GM12878 (cell line): Measurements from ENCODE around the gene MORC4. TPM values are rescaled to one million over a fixed set of nuclear protein-coding genes. Genes with fewer than 3 reads are reported as not detected.

Source experiments
- ATAC-seq: fragments of 200-7000 bp; cut with Tn5 transposase; 3 replicates; pipeline ENCODE4 v1.9.1; 2020; ENCODE audit warnings: mild to moderate bottlenecking, moderate library complexity
- BruUV-seq: library from RNA; stranded (reverse); fragments of 400-500 nt; replicated peaks from 2 replicates; lab custom pipeline; 2021; lab: Mats Ljungman, UMichigan
- CTCF ChIA-PET: fragments of 300-600 bp; sonication (Branson Sonifier 250); formaldehyde crosslinking; extraction: SDS; loops from one replicate; lab custom pipeline; 2021; ENCODE audit warnings: inconsistent platforms; lab: Yijun Ruan, JAX
- POLR2A ChIA-PET: fragments of 350-600 bp; formaldehyde crosslinking; extraction: SDS; loops from one replicate; lab custom pipeline; 2021; ENCODE audit warnings: inconsistent platforms; lab: Charles Lee
- RAD21 ChIA-PET: fragments of 300-600 bp; sonication (Branson Sonifier 250); formaldehyde crosslinking; loops from one replicate; lab custom pipeline; 2023; ENCODE audit warnings: antibody characterized with exemption; ENCODE audit not compliant: unreplicated experiment; lab: Charles Lee
- SMC1A ChIA-PET: fragments of 300-600 bp; sonication (Branson Sonifier 250); formaldehyde crosslinking; loops from one replicate; lab custom pipeline; 2023; ENCODE audit not compliant: unreplicated experiment, uncharacterized antibody; lab: Charles Lee
- DNase-seq: peaks from one replicate; pipeline ENCODE4 v3.0.0-alpha.2; 2011; ENCODE audit warnings: low read depth, low spot score
- FAIRE-seq: peaks from 3 replicates; lab custom pipeline; 2011; peaks lifted over from hg19 to GRCh38; lab: Jason Lieb, UNC
- H2AFZ ChIP-seq: 2 replicates; pipeline ENCODE4 v1.6.0; 2011; ENCODE audit warnings: low read depth, low read length, control low read depth; ENCODE audit not compliant: control insufficient read depth
- H3K27ac ChIP-seq: 2 replicates; pipeline ENCODE4 v1.5.1; 2011; ENCODE audit warnings: control low read depth; ENCODE audit not compliant: control insufficient read depth, insufficient read depth
- H3K27me3 ChIP-seq, 2 experiments: replicated peaks in 1 of 2; 2 replicates each; pipeline versions ENCODE4 v1.6.0 to v1.6.1; 2011; ENCODE audit warnings: low read length in 1 of 2; ENCODE audit not compliant: control insufficient read depth in 2 of 2, insufficient read depth in 2 of 2
- H3K36me3 ChIP-seq, 2 experiments: 2 replicates each; pipeline ENCODE4 v1.5.1; 2011; ENCODE audit warnings: low read length in 1 of 2; ENCODE audit not compliant: control insufficient read depth in 2 of 2, insufficient read depth in 2 of 2
- H3K4me1 ChIP-seq: 2 replicates; pipeline ENCODE4 v1.6.1; 2011; ENCODE audit warnings: mild to moderate bottlenecking, low read length, moderate library complexity, mixed read lengths; ENCODE audit not compliant: control insufficient read depth, insufficient read depth
- H3K4me2 ChIP-seq: 2 replicates; pipeline ENCODE4 v1.6.0; 2011; ENCODE audit warnings: control low read depth; ENCODE audit not compliant: control insufficient read depth, insufficient read depth
- H3K4me3 ChIP-seq: fragments of 200-600 bp; sonication (generic); 2 replicates; pipeline ENCODE4 v1.5.1; 2016
- H3K79me2 ChIP-seq: 2 replicates; pipeline ENCODE4 v1.6.0; 2011; ENCODE audit warnings: low read length; ENCODE audit not compliant: control insufficient read depth, insufficient read depth
- H3K9ac ChIP-seq: 2 replicates; pipeline ENCODE4 v1.8.0; 2011; ENCODE audit warnings: low read length, control low read depth, mixed read lengths; ENCODE audit not compliant: control insufficient read depth, insufficient read depth
- H3K9me3 ChIP-seq: replicated peaks from 3 replicates; pipeline ENCODE4 v1.5.1; 2011; ENCODE audit warnings: mild to moderate bottlenecking, low read length; ENCODE audit not compliant: control insufficient read depth, insufficient read depth
- H4K20me1 ChIP-seq: 2 replicates; pipeline ENCODE4 v1.6.0; 2011; ENCODE audit not compliant: control insufficient read depth, insufficient read depth
- BHLHE40 ChIP-seq, 2 experiments: fragments of 450-650 bp in 1 of 2; IDR thresholded peaks; 2 replicates each; pipeline ENCODE4 v1.6.1; 2011 to 2017; ENCODE audit warnings: low read depth in 2 of 2, borderline replicate concordance in 1 of 2, improper control_type of control experiment in 1 of 2, low read length in 1 of 2, mild to moderate bottlenecking in 1 of 2
- CTCF ChIP-seq, 3 experiments: IDR thresholded peaks in 2 of 3; conservative IDR thresholded peaks in 1 of 3; 2 replicates each; pipeline ENCODE4 v1.5.1; 2011; ENCODE audit warnings: low read depth in 3 of 3, low read length in 3 of 3, mild to moderate bottlenecking in 3 of 3, control low read depth in 2 of 3, moderate library complexity in 2 of 3, inconsistent platforms in 1 of 3, mixed read lengths in 1 of 3; ENCODE audit not compliant: control insufficient read depth in 2 of 3, insufficient read depth in 1 of 3; ENCODE audit errors: extremely low read depth in 1 of 3
- DPF2 ChIP-seq: fragments of 450-650 bp; IDR thresholded peaks from 2 replicates; pipeline ENCODE4 v1.6.1; 2017; ENCODE audit warnings: mild to moderate bottlenecking
- ELK1 ChIP-seq: IDR thresholded peaks from 2 replicates; pipeline ENCODE4 v1.6.1; 2012; ENCODE audit warnings: low read depth, low read length, improper control_type of control experiment
- IRF3 ChIP-seq: fragments of 450-650 bp; IDR thresholded peaks from 2 replicates; pipeline ENCODE4 v1.6.1; 2014; ENCODE audit warnings: mild to moderate bottlenecking
- MEF2B ChIP-seq: fragments of 450-650 bp; IDR thresholded peaks from 2 replicates; pipeline ENCODE4 v1.6.1; 2018; ENCODE audit warnings: mild to moderate bottlenecking, moderate library complexity; ENCODE audit not compliant: partially characterized antibody, poor library complexity, severe bottlenecking
- MTA2 ChIP-seq: fragments of 450-650 bp; IDR thresholded peaks from 2 replicates; pipeline ENCODE4 v1.6.1; 2016; ENCODE audit warnings: low read depth, mild to moderate bottlenecking, moderate library complexity
- MXI1 ChIP-seq: fragments of 150-350 bp; IDR thresholded peaks from 2 replicates; pipeline ENCODE4 v1.6.1; 2011; ENCODE audit warnings: low read depth, mild to moderate bottlenecking, inconsistent platforms, low read length, improper control_type of control experiment
- NBN ChIP-seq: fragments of 450-650 bp; IDR thresholded peaks from 2 replicates; pipeline ENCODE4 v1.6.1; 2016
- NFYA ChIP-seq: IDR thresholded peaks from 2 replicates; pipeline ENCODE4 v1.6.1; 2011; ENCODE audit warnings: low read depth, mild to moderate bottlenecking, low read length, improper control_type of control experiment, borderline replicate concordance
- PAX8 ChIP-seq: fragments of 450-650 bp; IDR thresholded peaks from 2 replicates; pipeline ENCODE4 v1.6.1; 2017; ENCODE audit warnings: mild to moderate bottlenecking, moderate library complexity
- SMC3 ChIP-seq: IDR thresholded peaks from 2 replicates; pipeline ENCODE4 v1.6.1; 2011; ENCODE audit warnings: low read length, improper control_type of control experiment, borderline replicate concordance
- ZNF24 ChIP-seq: fragments of 450-650 bp; IDR thresholded peaks from 2 replicates; pipeline ENCODE4 v1.6.1; 2017; ENCODE audit warnings: antibody characterized with exemption, mild to moderate bottlenecking
- ZNF384 ChIP-seq: IDR thresholded peaks from 2 replicates; pipeline ENCODE4 v1.6.1; 2012; ENCODE audit warnings: low read depth, mild to moderate bottlenecking, low read length, improper control_type of control experiment, borderline replicate concordance
- WGBS: methylation state at CpG from one replicate; pipeline ENCODE4 v1.1.6; 2016; ENCODE audit warnings: low lambda C conversion rate; ENCODE audit not compliant: insufficient replicate concordance, insufficient coverage; ENCODE audit errors: missing lambda C conversion rate; 5-methylcytosine and 5-hydroxymethylcytosine counted together
- in situ Hi-C: fragments of 300-500 bp; cut with MboI; formaldehyde crosslinking; loops from 9 replicates; pipeline ENCODE4 v1.14.3; 2018; ENCODE audit warnings: mixed read lengths
- intact Hi-C: fragments of 100-400 bp; cut with micrococcal nuclease; formaldehyde crosslinking; loops from one replicate; pipeline ENCODE4 v1.14.2; 2022; ENCODE audit not compliant: unreplicated experiment
- polyA plus RNA-seq, 11 experiments: library from polyadenylated mRNA; depleted of rRNA in 4 of 11; unstranded in 6 of 11; stranded (reverse) in 5 of 11; fragments of >200 nt; fragmentation: Nextera tagmentation in 4 of 11; fragmentation: Illumina TruSeq in 1 of 11; extraction: Ambion mirVana in 4 of 11; extraction: Trizol in 1 of 11; gene quantifications; 1 replicate in 1 of 11; 2 replicates in 10 of 11; pipeline versions ENCODE4 v1.2.1 to v1.2.3, GENCODE V29; 2011 to 2016; ENCODE audit warnings: inconsistent platforms in 2 of 11, missing spikeins in 2 of 11, low read depth in 1 of 11
- total RNA-seq, 4 experiments: library from RNA; depleted of rRNA in 3 of 4; stranded (reverse); fragments of >200 nt in 3 of 4; fragmentation: Illumina TruSeq in 1 of 4; extraction: Trizol in 1 of 4; gene quantifications; 2 replicates each; pipeline versions ENCODE4 v1.2.1 to v1.2.3, GENCODE V29; 2013 to 2021

MORC4 gene
- total and polyA plus RNA-seq, 10 of the 15 experiments (the other 5 are each of a cell fraction or from before 2014, with no cell fraction given), result 0.03 to 0.65 (median 0.26) TPM

- Histone ChIP-seq H3K4me3 (no peak overlapping the region), H3K27me3 (no peaks in the 10 kb centered on the region; a peak in 1 of 4 replicates), H3K4me1 (no peaks in the 10 kb centered on the region), H3K9me3 (no peaks in the 10 kb centered on the region)
- no peak for DNase-seq
- CTCF ChIA-PET, result interaction anchor here (1.0 to 1.8 kb wide), 2 partner anchors 55 to 60 kb away, joined by 4 to 9 read pairs; no protein-coding TSS in a partner anchor
- in situ Hi-C loops (no loop called here), intact Hi-C loops (no loop called here)
- TF ChIP-seq ZNF24 (peak; percentile 56; the same call in 1 of the 2 replicates), MEF2B (peak; percentile 63), ZNF384 (no peak)
- TF ChIP-seq, all 136 proteins: peak for 2
- H3K9ac ChIP-seq, result no peak overlapping the region
- ChIA-PET RAD21 (no interaction called here), POLR2A (no interaction called here), SMC1A (no interaction called here)
- FAIRE-seq, result no peak
- H3K4me2 ChIP-seq, result no peak overlapping the region
- no peaks in the 10 kb centered on the region for H3K79me2 ChIP-seq
- BruUV-seq, result no TSS peak
- H2AFZ ChIP-seq, result no peak overlapping the region
- ATAC-seq, result peak; percentile 52
- H3K27ac ChIP-seq, result no peak overlapping the region
- H3K36me3 ChIP-seq, result no peaks in the 10 kb centered on the region
- H4K20me1 ChIP-seq, result no peaks in the 10 kb centered on the region
- WGBS, result 17% methylated on average over 4 of the region's 4 CpGs
These were observed 46.0 kb downstream of the MORC4 start for GRCh38 chrX:106954041-106954440.

- ChIA-PET SMC1A (no interaction called here), POLR2A (no interaction called here), CTCF (interaction anchor here (0.8 to 1.1 kb wide), 3 partner anchors 16 to 59 kb away, joined by 3 to 4 read pairs (median 3); no protein-coding TSS in a partner anchor), RAD21 (no interaction called here)
- Histone ChIP-seq H4K20me1 (no peaks in the 10 kb centered on the region), H3K4me3 (no peak overlapping the region), H3K27me3 (no peaks in the 10 kb centered on the region; a peak in 1 of 4 replicates), H3K79me2 (no peaks in the 10 kb centered on the region), H3K4me2 (no peak overlapping the region), H3K9ac (no peak overlapping the region)
- DNase-seq (no peak), ATAC-seq (no peak)
- in situ Hi-C loops (no loop called here), intact Hi-C loops (loop anchor here (1.0 kb wide), 1 partner anchor 55 kb away; no protein-coding TSS in a partner anchor)
- peak in 1 of 3 experiments; percentile 36; a peak in 3 of 6 replicates for TF ChIP-seq CTCF (IDR thresholded peaks at IDR 0.05 in 2 of 3, conservative IDR thresholded peaks at IDR 0.05 in 1 of 3; ENCODE audit: control insufficient read depth in 2 of 3, extremely low read depth in 1 of 3, insufficient read depth in 1 of 3, low read depth in 3 of 3, low read length in 3 of 3)
- TF ChIP-seq NBN, result no peak
- no peak for TF ChIP-seq MTA2
- no peak for TF ChIP-seq ELK1
- TF ChIP-seq NFYA, result no peak
- TF ChIP-seq PAX8, result no peak
- TF ChIP-seq MXI1, result no peak
- no peak for TF ChIP-seq IRF3
- peak; percentile 15; the same call in 1 of the 2 replicates for TF ChIP-seq SMC3
- TF ChIP-seq DPF2, result no peak
- no peak for TF ChIP-seq BHLHE40 (IDR thresholded peaks at IDR 0.05; ENCODE audit: borderline replicate concordance in 1 of 2, low read depth in 2 of 2, low read length in 1 of 2)
- TF ChIP-seq, all 136 proteins: peak for 2
- no TSS peak for BruUV-seq
- Histone ChIP-seq H3K27ac (no peak overlapping the region), H3K36me3 (no peaks in the 10 kb centered on the region), H3K4me1 (no peaks in the 10 kb centered on the region), H2AFZ (no peak overlapping the region), H3K9me3 (no peaks in the 10 kb centered on the region)
- 33% methylated on average over 1 of the region's 1 CpG for WGBS
- FAIRE-seq, result no peak
These were observed 47.0 kb downstream of the MORC4 start for GRCh38 chrX:106952988-106953387.
